Endothelial cell of hepatic sinusoid (primary cell): ENCODE measurements around the gene LTBP1.
"Not testable (repeated sequence)": the region's sequence is repeated elsewhere in the genome, so short reads cannot be mapped to it uniquely, and the experiment has no call there.

ENCODE experiments used
- in situ Hi-C: cut with HindIII; loops from 2 replicates; pipeline ENCODE4 v1.10.0; 2017; ENCODE audit warnings: low sequenced_read_pairs

The LTBP1 gene

DNA sequence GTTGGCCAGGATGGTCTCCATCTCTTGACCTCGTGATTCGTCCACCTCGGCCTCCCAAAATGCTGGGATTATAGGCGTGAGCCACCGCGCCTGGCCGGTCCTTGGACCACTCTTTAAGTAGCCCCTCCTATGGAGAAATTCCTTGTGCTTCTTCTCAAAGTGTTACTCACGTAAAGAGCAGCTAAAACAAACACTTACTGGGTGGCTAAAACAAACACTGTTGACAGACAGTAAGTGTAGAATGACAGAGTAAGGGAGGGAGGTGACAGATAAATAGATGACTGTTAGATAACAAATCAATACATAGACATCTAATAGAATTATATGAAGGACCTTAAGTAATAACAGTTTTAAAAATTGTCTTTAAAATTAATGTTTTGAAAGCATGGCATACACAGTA is 488.8 kb downstream of the LTBP1 start:
- in situ Hi-C loops: no loop called here

DNA sequence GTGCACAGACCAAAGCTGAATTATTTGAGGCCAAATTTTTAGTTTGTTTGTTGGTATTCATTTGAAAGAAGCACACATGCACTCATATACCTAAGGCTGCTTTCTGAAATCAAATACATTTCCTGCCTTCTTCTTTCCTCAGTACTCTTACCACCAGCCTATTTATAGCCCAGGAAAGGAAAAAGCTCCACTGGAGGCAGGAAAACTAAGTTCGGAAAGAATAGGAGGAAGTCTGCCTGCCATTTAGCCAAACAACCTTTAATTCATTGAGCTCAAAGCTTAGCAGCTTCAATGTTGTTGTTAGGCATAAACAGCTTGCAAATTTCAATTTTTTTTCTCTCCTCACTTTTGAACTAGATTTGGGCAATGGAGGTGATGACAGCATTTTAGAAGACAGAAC is 489.3 kb downstream of the LTBP1 start:
- in situ Hi-C loops: no loop called here

GRCh38 chr2:33437297-33437696 is 490.5 kb downstream of the LTBP1 start:
- in situ Hi-C loops: no loop called here

DNA sequence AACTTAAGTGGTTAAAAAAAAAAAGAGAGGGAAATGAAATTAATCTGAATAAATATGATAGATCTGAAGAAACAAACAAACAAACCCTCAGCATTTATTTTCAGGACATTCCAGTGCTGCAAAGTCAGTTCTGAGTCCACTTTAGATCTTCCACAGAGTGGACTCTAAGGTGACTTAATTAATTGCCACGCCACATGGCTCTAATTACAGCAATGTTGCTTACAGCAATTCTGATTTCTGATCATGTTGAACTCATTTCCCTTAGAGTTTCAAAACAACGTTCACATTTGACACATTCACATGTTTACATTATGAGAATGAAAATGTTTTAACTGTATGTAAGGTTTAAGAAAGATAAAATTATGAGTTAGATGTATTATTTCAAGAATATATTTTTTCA is 491.1 kb downstream of the LTBP1 start:
- in situ Hi-C loops: no loop called here

DNA sequence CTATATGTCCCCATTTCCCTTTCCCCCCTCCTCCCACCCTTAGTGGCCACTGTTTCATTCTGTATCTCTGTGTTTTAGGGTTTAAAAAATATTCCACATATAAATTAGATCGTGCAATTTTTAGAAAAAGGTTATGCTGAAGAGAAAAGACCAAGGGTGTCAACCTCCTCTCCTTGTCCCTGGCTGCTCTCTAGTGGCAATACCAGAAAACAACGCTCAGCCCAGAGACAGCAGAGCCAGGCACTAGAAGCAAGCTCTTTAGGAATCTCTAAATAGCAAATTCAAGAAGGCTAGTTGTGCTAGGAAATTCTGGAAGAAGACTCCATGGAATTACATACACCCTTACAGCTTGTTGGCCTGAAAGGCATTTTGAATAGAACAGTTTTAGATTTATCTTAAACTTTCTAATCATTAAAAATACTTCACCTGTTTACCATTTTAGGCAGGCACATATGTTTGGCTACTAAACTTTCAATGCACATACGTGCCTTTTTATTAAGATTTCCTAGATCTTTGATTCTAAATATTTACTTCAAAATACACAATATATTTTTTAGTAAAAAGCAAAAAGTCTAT is 494.6 kb downstream of the LTBP1 start:
- in situ Hi-C loops: no loop called here

DNA sequence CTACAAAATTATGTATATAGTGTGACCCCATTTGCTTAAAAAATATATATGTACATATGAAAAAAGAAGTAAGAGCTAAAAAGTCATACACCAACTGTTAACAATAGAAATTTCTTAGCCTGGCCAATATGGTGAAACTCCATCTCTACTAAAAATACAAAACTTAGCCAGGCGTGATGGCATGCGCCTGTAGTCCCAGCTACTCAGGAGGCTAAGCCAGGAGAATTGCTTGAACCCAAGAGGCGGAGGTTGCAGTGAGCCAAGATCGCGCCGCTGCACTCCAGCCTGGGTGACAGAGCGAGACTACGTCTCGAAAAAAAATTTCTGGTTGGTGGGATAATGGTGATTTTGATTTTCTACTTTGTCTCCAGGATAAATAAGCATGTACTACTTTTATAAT is 495.3 kb downstream of the LTBP1 start:
- in situ Hi-C loops: not testable (repeated sequence)

- in situ Hi-C loops: no loop called here
Observed at GRCh38 chr2:33442528-33443079, 495.9 kb downstream of the LTBP1 start.

GRCh38 chr2:33443274-33443829 is 496.6 kb downstream of the LTBP1 start:
- in situ Hi-C loops: no loop called here

GRCh38 chr2:33444967-33445366 is 498.2 kb downstream of the LTBP1 start:
- in situ Hi-C loops: no loop called here

DNA sequence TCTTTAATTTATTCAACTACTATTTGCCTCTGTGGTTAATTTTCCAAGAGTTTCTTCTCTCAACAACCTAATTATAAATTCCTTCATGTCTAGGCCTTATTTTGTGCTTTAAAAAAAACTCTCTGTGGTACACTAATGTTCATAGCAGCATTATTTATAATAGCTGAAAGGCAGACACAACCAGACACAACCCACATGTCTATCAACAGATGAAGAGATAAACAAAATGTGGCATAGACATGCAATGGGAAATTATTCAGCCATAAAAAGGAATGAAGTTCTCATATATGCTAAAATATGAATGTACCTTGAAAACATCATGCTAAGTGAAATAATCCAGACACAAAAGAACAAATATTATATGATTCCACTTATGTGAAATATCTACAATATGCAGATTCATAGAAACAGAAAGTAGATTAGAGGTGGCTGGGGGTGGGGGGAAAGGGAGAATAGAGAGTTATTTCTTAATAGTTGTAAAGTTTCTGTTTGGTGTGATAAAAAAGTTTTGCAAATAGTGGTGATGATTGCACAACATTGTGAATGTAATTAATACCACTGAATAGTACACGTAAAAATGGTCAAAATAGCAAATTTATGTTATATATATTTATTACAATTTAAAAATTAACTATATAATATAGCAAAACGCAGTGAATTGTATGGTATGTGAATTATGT is 501.6 kb downstream of the LTBP1 start:
- in situ Hi-C loops: no loop called here
